Stomach (tissue), 9 donors: Measurements from ENCODE around the gene SMCO2. TPM values are rescaled to one million over a fixed set of nuclear protein-coding genes. Genes with fewer than 3 reads are reported as not detected.

Experiments
- DNase-seq, 2 donors: peaks; one replicate each; pipeline versions ENCODE4 v3.0.0 to v3.0.0-alpha.2; 2013 to 2019
- H3K27ac ChIP-seq, 5 donors: fragments of 200-600 bp in 4 of 5; sonication (generic) in 4 of 5; one replicate each; pipeline ENCODE4 v1.5.1; 2013 to 2019; ENCODE audit warnings: mild to moderate bottlenecking in 1 of 5, moderate library complexity in 1 of 5
- H3K27me3 ChIP-seq, 3 donors: fragments of 200-600 bp; sonication (generic); one replicate each; pipeline ENCODE4 v1.5.1; 2017 to 2019; ENCODE audit warnings: mixed run types in 1 of 3
- H3K36me3 ChIP-seq, 4 donors: fragments of 200-600 bp; sonication (generic); 1 replicate in 3 of 4; 2 replicates in 1 of 4; pipeline ENCODE4 v1.5.1; 2016 to 2019
- H3K4me1 ChIP-seq, 4 donors: fragments of 200-600 bp; sonication (generic); one replicate each; pipeline ENCODE4 v1.5.1; 2016 to 2019
- H3K4me3 ChIP-seq, 4 donors: fragments of 200-600 bp; sonication (generic) in 3 of 4; one replicate each; pipeline ENCODE4 v1.5.1; 2016 to 2019; ENCODE audit warnings: mild to moderate bottlenecking in 1 of 4
- H3K9me3 ChIP-seq, 4 donors: fragments of 200-600 bp; sonication (generic); one replicate each; pipeline ENCODE4 v1.5.1; 2016 to 2019
- EP300 ChIP-seq: sonication (generic); formaldehyde crosslinking; IDR thresholded peaks from one replicate; pipeline ENCODE4 v1.6.1; 2017; ENCODE audit warnings: antibody characterized with exemption
- POLR2A ChIP-seq, 4 donors: fragments of 450-650 bp; IDR thresholded peaks; one replicate each; pipeline ENCODE4 v1.6.1; 2016; ENCODE audit warnings: antibody characterized with exemption in 4 of 4, control low read depth in 2 of 4, mild to moderate bottlenecking in 1 of 4, moderate library complexity in 1 of 4
- POLR2AphosphoS5 ChIP-seq, 3 donors: sonication (generic); formaldehyde crosslinking; IDR thresholded peaks; one replicate each; pipeline ENCODE4 v1.6.1; 2016; ENCODE audit warnings: antibody characterized with exemption in 3 of 3
- WGBS, 5 donors: extraction: QIAGEN DNeasy Blood & Tissue Kit in 3 of 5; methylation state at CpG; one replicate each; pipeline versions ENCODE4 v1.1.5 to v1.1.7; 2013 to 2018; 5-methylcytosine and 5-hydroxymethylcytosine counted together
- intact Hi-C: fragments of 100-400 bp; cut with DNase I; formaldehyde crosslinking; loops from one replicate; pipeline ENCODE4 v1.15.1; 2023; ENCODE audit warnings: low total_unique reads
- polyA plus RNA-seq, 3 donors: library from polyadenylated mRNA; stranded (reverse); fragments of 200-250 nt; gene quantifications; one replicate each; pipeline ENCODE4 v1.2.3, GENCODE V29; 2013
- total RNA-seq, 5 donors: library from RNA; depleted of rRNA; stranded (reverse); fragments of >200 nt; gene quantifications; one replicate each; pipeline versions ENCODE4 v1.1.0 to v1.2.3, GENCODE V29; 2014 to 2016
- TF ChIP-seq, protein P1 (sequence below), 7 experiments: fragments of 450-650 bp in 4 of 7; fragments of 200-600 bp in 3 of 7; sonication (generic) in 3 of 7; IDR thresholded peaks; one replicate each; pipeline ENCODE4 v1.5.1; 2016 to 2019; ENCODE audit warnings: antibody characterized with exemption in 7 of 7, control low read depth in 2 of 7, mild to moderate bottlenecking in 1 of 7
- donor health status: healthy with polysubstance abuse.
- donor health status: Bipolar disorder and iron deficiency.
- donor health status: healthy.

SMCO2 gene
- total and polyA plus RNA-seq, 8 donors: 1.2 to 2.5 TPM; not detected in 6

DNA sequence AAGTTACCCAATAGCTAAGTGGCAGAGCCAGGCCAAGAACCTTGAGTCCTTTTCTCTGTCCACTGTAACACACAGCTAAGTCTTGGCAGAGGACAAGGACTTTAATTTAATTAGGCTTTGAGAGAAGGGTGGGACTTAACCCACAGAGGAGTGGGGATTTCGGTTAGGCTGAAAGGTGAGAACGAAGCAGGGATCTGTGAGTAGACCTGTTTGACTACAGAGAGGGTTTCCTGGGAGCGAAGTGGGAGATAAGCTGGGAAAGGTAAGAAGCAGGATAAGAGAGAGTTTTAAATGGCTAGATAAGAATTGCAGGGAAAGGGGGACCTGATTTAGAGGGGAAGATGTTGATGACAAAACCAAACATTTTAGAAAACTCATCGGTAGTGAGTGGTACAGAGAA lies 75.4 kb downstream of the SMCO2 start:
- H3K27ac ChIP-seq: no peak overlapping the region
- intact Hi-C loops: loop anchor here (10.0 kb wide), 1 partner anchor 113 kb away; no protein-coding TSS in a partner anchor

DNA sequence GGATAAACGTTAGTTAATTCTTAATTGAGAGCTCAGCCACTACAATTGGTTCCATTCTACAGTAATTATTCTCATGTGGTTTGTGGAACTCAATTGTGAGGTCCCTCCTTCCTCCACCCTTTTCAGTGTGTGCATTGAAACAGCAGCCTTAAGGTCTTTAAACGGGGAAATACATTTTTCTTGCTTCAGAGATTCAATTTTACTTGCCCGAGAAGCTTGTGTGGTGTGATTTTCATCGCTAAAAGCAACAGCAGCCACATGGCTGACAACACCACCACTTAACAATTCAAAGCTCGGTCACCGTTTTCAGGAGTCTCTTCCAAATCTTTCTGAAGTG lies 76.7 kb downstream of the SMCO2 start:
- TF ChIP-seq POLR2A (IDR thresholded peaks at IDR 0.05) (no peak), EP300 (no peak), POLR2AphosphoS5 (IDR thresholded peaks at IDR 0.05) (no peak)
- TF ChIP-seq, protein P1, sequence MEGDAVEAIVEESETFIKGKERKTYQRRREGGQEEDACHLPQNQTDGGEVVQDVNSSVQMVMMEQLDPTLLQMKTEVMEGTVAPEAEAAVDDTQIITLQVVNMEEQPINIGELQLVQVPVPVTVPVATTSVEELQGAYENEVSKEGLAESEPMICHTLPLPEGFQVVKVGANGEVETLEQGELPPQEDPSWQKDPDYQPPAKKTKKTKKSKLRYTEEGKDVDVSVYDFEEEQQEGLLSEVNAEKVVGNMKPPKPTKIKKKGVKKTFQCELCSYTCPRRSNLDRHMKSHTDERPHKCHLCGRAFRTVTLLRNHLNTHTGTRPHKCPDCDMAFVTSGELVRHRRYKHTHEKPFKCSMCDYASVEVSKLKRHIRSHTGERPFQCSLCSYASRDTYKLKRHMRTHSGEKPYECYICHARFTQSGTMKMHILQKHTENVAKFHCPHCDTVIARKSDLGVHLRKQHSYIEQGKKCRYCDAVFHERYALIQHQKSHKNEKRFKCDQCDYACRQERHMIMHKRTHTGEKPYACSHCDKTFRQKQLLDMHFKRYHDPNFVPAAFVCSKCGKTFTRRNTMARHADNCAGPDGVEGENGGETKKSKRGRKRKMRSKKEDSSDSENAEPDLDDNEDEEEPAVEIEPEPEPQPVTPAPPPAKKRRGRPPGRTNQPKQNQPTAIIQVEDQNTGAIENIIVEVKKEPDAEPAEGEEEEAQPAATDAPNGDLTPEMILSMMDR (IDR thresholded peaks at IDR 0.05): no peak
- Histone ChIP-seq H3K36me3 (no peaks in the 10 kb centered on the region), H3K4me1 (peaks cover 0 to 38% (median 14%) of the 10 kb centered on the region in 4 donors), H3K4me3 (peak overlapping the region; percentile 59 to 89 (median 68)), H3K27me3 (no peaks in the 10 kb centered on the region), H3K27ac (peak overlapping the region; percentile 90 to 95 (median 92)), H3K9me3 (no peaks in the 10 kb centered on the region)
- 0 to 1% (median 1%) methylated on average over 6 of the region's 6 CpGs for WGBS, 5 donors
- DNase-seq: no peak
- intact Hi-C loops: loop anchor here (10.0 kb wide), 1 partner anchor 112 kb away; no protein-coding TSS in a partner anchor

More for the DNA sequence above, 75.4 kb downstream of the SMCO2 start:
- DNase-seq: no peak
- WGBS, 5 donors: 50 to 79% (median 62%) methylated on average over 4 of the region's 4 CpGs
- no peaks in the 10 kb centered on the region for H3K36me3 ChIP-seq
- H3K9me3 ChIP-seq: no peaks in the 10 kb centered on the region
- no peak overlapping the region for H3K4me3 ChIP-seq
- H3K27me3 ChIP-seq: no peaks in the 10 kb centered on the region
- no peak for TF ChIP-seq POLR2AphosphoS5 (IDR thresholded peaks at IDR 0.05)
- TF ChIP-seq POLR2A (IDR thresholded peaks at IDR 0.05): no peak
- TF ChIP-seq EP300: no peak
- TF ChIP-seq, protein P1 (IDR thresholded peaks at IDR 0.05): no peak
- peaks cover 0 to 25% (median 14%) of the 10 kb centered on the region in 4 donors for H3K4me1 ChIP-seq

DNA sequence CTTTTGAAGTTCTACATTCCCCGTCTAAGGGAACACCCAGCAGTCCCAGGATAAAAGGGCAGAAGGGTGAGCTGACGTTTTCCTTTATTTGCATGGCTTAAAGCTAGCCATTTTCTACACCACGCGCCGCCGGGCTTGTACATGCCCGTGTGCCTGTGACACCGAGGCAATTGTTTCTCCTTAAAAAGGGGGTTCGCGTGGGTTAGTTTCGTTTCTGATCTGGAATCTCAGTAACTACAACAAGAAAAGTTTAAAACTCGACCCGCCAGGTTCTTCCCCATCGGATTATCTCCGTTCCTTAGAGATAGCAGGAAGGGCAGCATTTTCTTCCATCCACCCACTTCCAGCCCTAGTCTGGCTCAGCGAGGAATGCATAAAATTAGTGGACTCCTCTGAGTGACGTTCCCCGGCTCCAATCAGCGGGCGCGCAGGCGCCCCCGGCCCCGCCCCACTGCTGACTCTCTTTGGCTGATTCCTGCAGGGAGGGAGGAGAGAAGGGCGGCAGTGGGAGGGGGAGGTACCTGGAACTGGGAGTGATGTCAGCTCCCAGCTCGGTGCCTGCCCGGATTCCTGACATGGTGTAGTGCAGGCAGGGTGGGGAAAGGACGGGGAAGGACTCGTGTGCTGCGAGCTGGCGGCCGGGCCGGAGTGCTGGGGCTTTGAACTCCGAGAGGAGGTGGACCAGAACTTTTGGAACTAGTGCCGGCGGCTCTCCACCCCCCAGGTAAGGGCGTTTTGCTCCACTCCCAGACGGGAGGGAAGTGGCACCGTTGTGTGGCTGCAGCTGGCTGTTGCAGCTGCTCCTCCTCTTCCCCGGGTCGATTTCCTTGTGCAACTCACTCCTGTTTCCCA lies 77.3 kb downstream of the SMCO2 start, which contains the start of gene PPFIBP1:
Gene PPFIBP1 (plus strand): TSS at position 565 of the 852 bp plus-strand sequence. CDS start 109,191 bp downstream, outside the sequence.
- Histone ChIP-seq H3K27me3 (no peaks in the 10 kb centered on the region), H3K9me3 (no peaks in the 10 kb centered on the region), H3K36me3 (no peaks in the 10 kb centered on the region), H3K4me1 (peaks cover 0 to 38% (median 14%) of the 10 kb centered on the region in 4 donors), H3K27ac (peak within 1 kb of the TSS; percentile 90 to 95 (median 92)), H3K4me3 (peak within 1 kb of the TSS; percentile 59 to 89 (median 68))
- peak in 2 of 4 donors; percentile 69 to 79 for TF ChIP-seq POLR2A (IDR thresholded peaks at IDR 0.05)
- TF ChIP-seq, protein P1 (IDR thresholded peaks at IDR 0.05): peak in 4 of 7 experiments; percentile 10 to 38 (median 20)
- peak in 2 of 3 donors; percentile 95 to 96 for TF ChIP-seq POLR2AphosphoS5 (IDR thresholded peaks at IDR 0.05)
- TF ChIP-seq EP300: no peak
- DNase-seq: peak; percentile 99
- 0 to 1% (median 0%) methylated on average over 38 to 41 of the region's 41 CpGs for WGBS, 5 donors
- intact Hi-C loops: loop anchor here (10.0 kb wide), 1 partner anchor 111 kb away; no protein-coding TSS in a partner anchor

DNA sequence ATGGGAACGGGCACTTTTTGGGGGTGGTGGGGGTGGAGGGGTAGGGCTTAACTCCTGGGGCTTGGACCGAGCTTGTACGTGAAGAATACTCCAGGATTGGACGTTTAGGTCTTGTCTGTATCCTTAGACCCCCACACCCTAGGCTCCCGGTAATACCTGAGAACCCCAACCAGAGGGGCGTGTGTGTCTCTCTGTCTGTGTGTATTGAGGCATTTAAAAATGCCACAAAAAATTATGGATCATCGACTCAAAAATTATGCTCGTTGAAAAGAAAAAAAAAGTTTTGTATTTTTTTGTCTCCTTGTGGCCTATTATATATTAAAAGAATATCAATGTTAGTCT lies 77.9 kb downstream of the SMCO2 start:
- no peaks in the 10 kb centered on the region for H3K27me3 ChIP-seq
- DNase-seq: no peak
- 0 to 4% (median 1%) methylated on average over 7 to 8 of the region's 8 CpGs for WGBS, 5 donors
- TF ChIP-seq, protein P1 (IDR thresholded peaks at IDR 0.05): peak in 1 of 7 experiments; percentile 35
- TF ChIP-seq POLR2AphosphoS5 (IDR thresholded peaks at IDR 0.05): no peak
- H3K9me3 ChIP-seq: no peaks in the 10 kb centered on the region
- H3K4me3 ChIP-seq: peak overlapping the region; percentile 59 to 89 (median 68)
- H3K36me3 ChIP-seq: no peaks in the 10 kb centered on the region
- H3K4me1 ChIP-seq: peaks cover 0 to 38% (median 14%) of the 10 kb centered on the region in 4 donors
- intact Hi-C loops: loop anchor here (10.0 kb wide), 1 partner anchor 110 kb away; no protein-coding TSS in a partner anchor
- H3K27ac ChIP-seq: peak overlapping the region; percentile 90 to 95 (median 92)
